22Rv1 (cell line): ENCODE measurements around the gene ARHGAP25.

Experiments
- CTCF ChIP-seq: fragments of 450-650 bp; IDR thresholded peaks from 2 replicates; pipeline ENCODE4 v1.5.1; 2017; ENCODE audit warnings: mild to moderate bottlenecking
- ZFX ChIP-seq: fragments of 450-650 bp; IDR thresholded peaks from 2 replicates; pipeline ENCODE4 v1.6.1; 2017; ENCODE audit warnings: antibody characterized with exemption, borderline replicate concordance

GRCh38 chr2:68744366-68744912, 9.8 kb downstream of the ARHGAP25 start:
- 0 out of 2 replicates have a peak, but pooled peaks have one; percentile 5 for TF ChIP-seq CTCF
- TF ChIP-seq ZFX, result no peak
